ENCODE results near the gene HARBI1.

Gene HARBI1

GRCh38 chr11:46635557-46636139 lies 18.6 kb upstream of the HARBI1 start:
- in situ Hi-C loops (cut with HindIII; ENCODE audit: low sequenced_read_pairs), result no loop called here

- in situ Hi-C loops (cut with HindIII; ENCODE audit: low sequenced_read_pairs), result no loop called here
Observed at GRCh38 chr11:46633291-46634217, 16.5 kb upstream of the HARBI1 start.

DNA sequence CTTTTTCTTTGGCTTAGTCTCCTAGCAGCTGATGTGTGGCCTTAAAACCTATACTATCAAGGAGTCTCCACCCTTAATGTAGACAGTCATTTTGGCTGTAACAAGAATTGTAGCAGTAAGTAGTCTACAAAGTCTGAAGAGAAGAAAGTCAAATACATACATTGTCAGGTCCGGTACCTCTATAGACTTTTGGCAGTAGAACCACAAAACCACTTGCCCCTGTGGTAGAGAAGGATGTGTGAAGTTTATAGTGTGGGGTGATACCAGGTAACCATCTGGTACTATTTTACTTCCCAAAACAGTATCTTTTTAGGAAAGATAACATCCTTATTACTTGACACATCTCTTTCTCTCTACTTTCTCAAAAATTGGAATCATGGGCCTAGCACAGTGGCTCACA lies 15.5 kb upstream of the HARBI1 start:
- in situ Hi-C loops (cut with HindIII; ENCODE audit: low sequenced_read_pairs), result no loop called here

GRCh38 chr11:46631676-46632075 lies 14.6 kb upstream of the HARBI1 start:
- in situ Hi-C loops (cut with HindIII; ENCODE audit: low sequenced_read_pairs), result no loop called here

DNA sequence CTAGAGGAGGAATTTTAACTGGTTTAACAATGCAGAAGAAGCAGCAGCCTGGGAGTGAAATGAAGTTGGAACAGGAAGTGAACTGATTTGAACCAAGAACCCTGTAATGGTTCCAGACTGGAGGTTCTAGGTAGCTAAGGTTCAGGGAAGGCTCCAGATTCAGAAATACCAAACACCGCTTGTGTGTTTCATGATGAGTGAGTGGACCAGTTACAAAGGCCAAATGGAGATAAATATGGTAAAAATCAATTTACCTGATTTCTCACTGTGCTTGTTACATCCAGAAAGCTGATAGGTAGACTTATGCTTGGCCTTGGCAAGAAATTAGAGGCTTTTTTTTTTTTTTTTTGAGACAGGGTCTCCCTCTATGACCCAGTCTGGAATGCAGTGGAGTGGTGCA lies 13.2 kb upstream of the HARBI1 start:
- in situ Hi-C loops (cut with HindIII; ENCODE audit: low sequenced_read_pairs), result no loop called here

- in situ Hi-C loops (cut with HindIII; ENCODE audit: low sequenced_read_pairs), result loop anchor here (5.0 kb wide), 1 partner anchor 82 kb away; no protein-coding TSS in a partner anchor
Observed at GRCh38 chr11:46628961-46629360, 11.9 kb upstream of the HARBI1 start.

DNA sequence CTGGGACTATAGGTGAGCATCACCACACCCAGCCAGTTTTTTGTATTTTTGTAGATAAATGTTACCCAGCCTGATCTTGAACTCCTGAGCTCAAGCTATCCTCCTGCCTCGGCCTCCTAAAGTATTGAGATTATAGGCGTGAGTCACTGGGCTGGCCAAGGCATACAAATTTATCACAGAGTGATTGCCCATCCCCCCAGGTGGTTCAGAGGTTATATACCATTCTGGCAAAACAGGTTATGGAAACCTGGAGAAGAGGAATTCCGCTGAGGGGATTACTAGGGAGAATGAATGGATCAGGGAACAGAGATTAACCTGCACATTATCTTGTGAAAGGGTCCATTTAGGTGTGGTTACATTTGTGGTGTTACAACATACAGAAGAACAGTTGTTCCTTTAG lies 8.4 kb upstream of the HARBI1 start:
- in situ Hi-C loops (cut with HindIII; ENCODE audit: low sequenced_read_pairs), result loop anchor here (5.0 kb wide), 1 partner anchor 78 kb away; no protein-coding TSS in a partner anchor

DNA sequence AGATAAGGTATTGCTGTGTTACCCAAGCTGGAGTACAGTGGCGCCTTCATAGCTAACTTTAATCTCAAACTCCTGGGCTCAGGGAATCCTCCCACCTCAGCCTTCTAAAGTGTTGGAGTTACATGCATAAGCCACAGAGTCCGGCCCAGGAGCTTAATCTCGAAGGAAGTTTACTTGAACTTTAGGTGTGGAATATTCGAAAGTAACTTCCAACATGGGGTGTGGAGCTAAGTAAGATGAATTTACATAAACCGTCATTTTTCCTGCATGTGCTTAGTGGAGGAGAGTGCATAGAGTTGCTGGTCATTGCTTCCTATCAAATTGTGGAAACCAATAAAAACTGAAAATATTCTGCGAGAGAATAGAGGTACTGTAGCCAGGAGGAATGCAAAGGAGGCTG lies 1.8 kb upstream of the HARBI1 start:
- in situ Hi-C loops (cut with HindIII; ENCODE audit: low sequenced_read_pairs), result no loop called here

DNA sequence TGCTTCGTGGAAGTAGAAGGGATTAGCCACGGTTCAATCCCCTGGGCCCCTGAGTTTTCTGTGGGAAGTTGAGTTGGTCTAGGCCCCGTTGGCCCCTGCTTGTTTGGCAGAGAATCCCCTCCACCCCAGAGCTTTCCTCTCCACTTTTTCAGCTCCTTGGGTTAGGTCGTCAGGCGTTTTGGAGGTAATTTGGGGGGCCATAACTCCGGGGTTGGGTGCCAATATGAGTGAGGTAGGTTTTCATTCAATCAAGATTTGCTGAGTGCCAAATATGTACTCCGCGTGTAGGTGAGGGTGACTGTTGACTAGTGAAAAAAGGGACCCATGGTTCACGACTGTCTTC lies 916 bp upstream of the HARBI1 start:
- in situ Hi-C loops (cut with HindIII; ENCODE audit: low sequenced_read_pairs), result no loop called here

DNA sequence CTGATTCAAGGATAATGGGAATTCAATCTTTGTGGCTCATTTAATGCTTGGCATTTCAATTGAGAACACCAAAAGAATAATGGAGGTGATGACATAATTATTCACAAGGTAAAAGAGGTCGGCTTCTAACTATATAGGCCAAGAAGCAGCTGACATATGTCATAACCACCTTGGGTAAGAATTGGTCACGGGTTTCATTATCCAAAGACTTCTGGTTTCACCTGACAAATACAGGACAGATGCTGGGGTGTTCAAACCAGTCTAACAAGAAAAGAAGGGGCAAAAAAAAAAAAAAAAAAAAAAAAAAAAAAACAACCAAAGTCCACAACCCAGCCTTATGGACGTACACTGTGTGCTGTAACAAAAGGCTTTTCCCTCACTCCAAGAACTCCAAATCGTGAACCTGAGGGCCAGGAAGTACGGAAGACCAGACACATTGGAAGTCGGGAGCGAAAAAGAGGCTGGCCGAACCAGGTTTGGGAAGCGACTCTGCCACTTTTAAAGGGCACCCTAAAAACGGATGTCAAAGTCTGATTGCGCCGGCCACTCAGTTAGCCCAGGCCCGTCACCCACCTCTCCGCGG lies 385 bp downstream of the HARBI1 start:
- in situ Hi-C loops (cut with HindIII; ENCODE audit: low sequenced_read_pairs), result no loop called here

GRCh38 chr11:46615756-46616155 lies 1.3 kb downstream of the HARBI1 start:
- in situ Hi-C loops (cut with HindIII; ENCODE audit: low sequenced_read_pairs), result no loop called here

GRCh38 chr11:46612326-46612725 lies 4.7 kb downstream of the HARBI1 start:
- in situ Hi-C loops (cut with HindIII; ENCODE audit: low sequenced_read_pairs), result no loop called here

GRCh38 chr11:46611526-46612304 lies 5.3 kb downstream of the HARBI1 start:
- in situ Hi-C loops (cut with HindIII; ENCODE audit: low sequenced_read_pairs), result no loop called here

DNA sequence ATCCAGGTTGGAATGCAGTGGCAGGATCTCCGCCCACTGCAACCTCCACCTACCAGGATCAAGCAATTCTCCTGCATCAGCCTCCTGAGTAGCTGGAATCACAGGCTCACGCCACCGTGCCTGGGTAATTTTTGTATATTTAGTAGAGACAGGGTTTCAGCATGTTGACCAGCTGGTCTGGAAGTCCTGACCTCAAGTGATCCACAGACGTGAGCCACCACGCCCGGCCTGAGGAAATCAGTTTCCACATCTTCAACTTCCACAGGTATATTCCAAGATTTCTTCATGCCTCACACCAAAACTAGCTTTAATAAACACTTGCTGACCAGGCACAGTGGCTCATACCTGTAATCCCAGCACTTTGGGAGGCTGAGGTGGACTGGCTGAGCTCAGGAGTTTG lies 7.6 kb downstream of the HARBI1 start:
- in situ Hi-C loops (cut with HindIII; ENCODE audit: low sequenced_read_pairs), result no loop called here

GRCh38 chr11:46607516-46607915 lies 9.5 kb downstream of the HARBI1 start:
- in situ Hi-C loops (cut with HindIII; ENCODE audit: low sequenced_read_pairs), result no loop called here

DNA sequence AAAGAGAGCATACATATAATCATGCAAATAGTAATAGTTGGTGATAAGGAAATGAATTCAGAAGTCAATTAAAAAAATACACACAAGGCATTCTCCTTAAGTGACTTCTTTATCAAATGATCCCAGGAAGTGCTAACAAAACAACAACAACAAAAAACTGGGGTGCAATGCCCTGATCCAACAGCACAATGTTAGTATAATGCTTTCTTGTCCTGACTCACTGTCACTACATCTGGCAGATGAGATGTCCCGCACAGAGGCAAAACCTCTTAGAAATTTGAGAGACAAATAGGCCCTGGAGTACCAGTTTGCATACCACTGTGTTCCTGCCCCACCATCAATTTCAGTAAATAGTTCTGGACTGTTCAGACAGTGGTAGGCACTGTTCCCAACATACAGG lies 12.2 kb downstream of the HARBI1 start:
- in situ Hi-C loops (cut with HindIII; ENCODE audit: low sequenced_read_pairs), result no loop called here

DNA sequence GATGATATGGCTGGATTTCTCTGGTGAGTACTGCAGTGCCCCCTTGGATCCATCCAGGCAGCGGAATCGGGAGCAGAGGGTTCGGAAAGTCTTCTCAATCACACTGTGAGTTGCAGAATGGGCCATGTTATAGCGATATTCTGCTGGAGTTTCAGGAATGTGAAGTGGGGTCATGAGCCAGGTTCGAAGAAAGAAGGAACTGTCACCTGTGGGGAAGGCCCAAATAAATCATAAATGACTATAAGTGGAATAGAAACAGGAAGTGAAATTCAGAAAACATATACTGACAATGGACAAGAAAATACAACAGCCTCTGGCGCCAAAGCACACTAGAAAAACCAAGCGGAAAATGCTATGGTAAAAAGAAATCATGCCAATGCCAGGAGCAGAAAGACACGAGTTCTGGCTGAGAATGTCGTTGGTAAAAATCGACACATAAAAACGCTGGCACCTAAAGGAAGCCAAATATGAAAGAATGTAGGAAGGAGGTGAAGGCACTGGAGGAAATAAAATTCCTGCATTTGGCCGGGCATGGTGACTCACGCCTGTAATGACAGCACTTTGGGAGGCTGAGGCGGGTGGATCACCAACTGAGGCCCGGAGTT lies 13.2 kb downstream of the HARBI1 start:
- in situ Hi-C loops (cut with HindIII; ENCODE audit: low sequenced_read_pairs), result no loop called here

DNA sequence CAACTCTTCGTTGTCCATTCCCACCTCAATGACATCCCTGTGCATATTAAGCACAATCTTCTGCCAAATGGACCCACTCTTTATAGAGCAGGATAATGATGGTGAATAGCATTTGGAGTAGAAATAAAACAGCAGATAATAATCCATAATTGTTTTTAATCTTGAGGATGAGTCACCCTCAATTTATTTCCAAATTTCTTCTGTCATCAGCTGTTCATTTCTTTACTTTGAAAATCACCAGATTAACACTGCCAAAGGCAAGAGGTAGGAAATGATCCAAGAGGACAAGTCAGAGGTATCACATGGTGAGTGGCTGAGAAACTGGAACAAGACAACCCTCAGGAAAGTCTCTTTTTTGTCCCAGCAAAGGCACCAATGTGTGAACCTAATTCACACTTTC lies 15.9 kb downstream of the HARBI1 start:
- in situ Hi-C loops (cut with HindIII; ENCODE audit: low sequenced_read_pairs), result no loop called here

DNA sequence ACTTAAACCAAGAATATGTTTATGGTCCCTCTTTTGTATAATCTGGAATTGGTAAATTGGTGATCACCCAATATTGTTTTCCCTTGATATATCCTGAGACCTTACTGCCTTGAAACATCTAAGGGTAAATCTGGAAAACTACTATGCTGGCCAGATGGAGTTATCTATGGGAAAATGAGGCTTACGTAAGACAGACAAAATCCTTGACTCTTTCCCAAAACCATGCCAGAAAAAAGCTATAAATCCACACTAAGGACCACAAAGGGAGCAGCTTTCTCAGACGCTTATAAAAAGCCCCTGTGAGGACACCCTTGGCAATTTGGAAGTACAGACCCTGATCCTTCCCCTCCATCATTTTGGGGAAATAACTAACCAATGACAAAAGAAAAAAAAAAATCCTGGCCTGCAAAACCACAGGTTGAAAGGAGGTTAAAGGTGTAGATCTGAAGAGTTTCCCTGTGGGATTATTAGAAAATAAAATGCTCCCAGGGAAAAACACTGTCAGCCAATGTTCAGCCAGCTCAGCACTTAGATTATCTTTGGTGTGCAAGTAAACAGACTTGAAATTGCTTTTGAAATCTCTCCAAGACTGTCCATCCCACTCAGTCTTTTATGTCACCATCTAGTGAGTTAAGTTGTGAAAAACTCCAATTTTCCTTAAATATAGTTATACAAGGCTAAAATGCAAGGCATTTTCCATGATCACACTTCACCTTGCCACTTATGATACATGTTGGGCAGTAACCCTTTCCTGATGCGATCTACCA lies 16.6 kb downstream of the HARBI1 start:
- in situ Hi-C loops (cut with HindIII; ENCODE audit: low sequenced_read_pairs), result no loop called here

All from endothelial cell of hepatic sinusoid (primary cell).